Thymus (tissue), 11 donors: ENCODE data around the gene ABCC12. TPM values are rescaled to one million over a fixed set of nuclear protein-coding genes. Genes with fewer than 3 reads are reported as not detected.
"Not testable (repeated sequence)": the region's sequence is repeated elsewhere in the genome, so short reads cannot be mapped to it uniquely, and the experiment has no call there.

Experiments used
- DNase-seq, 9 donors: peaks; one replicate each; pipeline ENCODE4 v3.0.0-alpha.2; 2013; ENCODE audit warnings: low spot score in 9 of 9, low read depth in 6 of 9, missing footprints in 1 of 9
- H3K27ac ChIP-seq, 2 donors: one replicate each; pipeline ENCODE4 v1.5.1; 2013; ENCODE audit warnings: control low read depth in 1 of 2, low read depth in 1 of 2, low read length in 1 of 2, mild to moderate bottlenecking in 1 of 2, moderate library complexity in 1 of 2
- H3K27me3 ChIP-seq, 2 donors: one replicate each; pipeline ENCODE4 v1.5.1; 2013; ENCODE audit warnings: low read length in 1 of 2; ENCODE audit not compliant: control insufficient read depth in 2 of 2, insufficient read depth in 1 of 2
- H3K36me3 ChIP-seq, 2 donors: one replicate each; pipeline ENCODE4 v1.5.1; 2013; ENCODE audit warnings: low read length in 1 of 2, mild to moderate bottlenecking in 1 of 2, moderate library complexity in 1 of 2; ENCODE audit not compliant: control insufficient read depth in 2 of 2, insufficient read depth in 2 of 2
- H3K4me1 ChIP-seq, 2 donors: one replicate each; pipeline ENCODE4 v1.5.1; 2013; ENCODE audit warnings: low read length in 2 of 2; ENCODE audit not compliant: control insufficient read depth in 2 of 2, insufficient read depth in 2 of 2
- H3K4me3 ChIP-seq, 2 donors: one replicate each; pipeline ENCODE4 v1.5.1; 2013; ENCODE audit warnings: low read length in 2 of 2, control low read depth in 1 of 2, mild to moderate bottlenecking in 1 of 2
- H3K9me3 ChIP-seq, 2 donors: one replicate each; pipeline ENCODE4 v1.5.1; 2013; ENCODE audit warnings: low read length in 1 of 2, mild to moderate bottlenecking in 1 of 2; ENCODE audit not compliant: control insufficient read depth in 2 of 2, insufficient read depth in 1 of 2
- WGBS: extraction: QIAGEN DNeasy Blood & Tissue Kit; methylation state at CpG from one replicate; pipeline ENCODE4 v1.1.7; 2013; 5-methylcytosine and 5-hydroxymethylcytosine counted together
- polyA plus RNA-seq: library from polyadenylated mRNA; stranded (reverse); fragments of 200-250 nt; gene quantifications from one replicate; pipeline ENCODE4 v1.2.3, GENCODE V29; 2013
- total RNA-seq: library from RNA; stranded (reverse); fragments of 120-200 nt; gene quantifications from one replicate; pipeline ENCODE4 v1.2.4, GENCODE V29; 2013
- donor health status: healthy.

The ABCC12 gene
- total and polyA plus RNA-seq, 2 donors: 0.02 to 0.05 TPM

DNA sequence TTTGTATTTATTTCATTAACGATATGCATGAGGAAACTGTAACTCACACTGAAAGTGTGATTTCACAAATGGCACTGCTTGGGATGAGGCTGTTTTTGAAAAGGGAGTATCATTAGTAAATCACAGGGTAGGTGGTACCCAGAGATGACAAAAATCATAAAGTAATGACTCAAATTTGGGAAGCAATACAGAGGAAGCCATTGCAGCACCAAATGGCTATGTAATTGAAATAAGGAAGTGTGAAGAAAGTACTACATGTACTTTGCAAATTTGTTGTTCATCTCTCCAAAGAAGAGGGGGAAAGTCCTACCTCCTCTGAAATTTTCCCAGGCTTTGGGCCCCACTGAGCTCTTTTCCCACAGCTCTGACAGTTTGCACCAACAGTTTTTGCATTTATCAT lies 12.3 kb upstream of the ABCC12 start:
- Histone ChIP-seq H3K9me3 (no peaks in the 10 kb centered on the region), H3K27me3 (no peaks in the 10 kb centered on the region), H3K36me3 (no peaks in the 10 kb centered on the region), H3K27ac (no peak overlapping the region), H3K4me3 (no peak overlapping the region), H3K4me1 (no peaks in the 10 kb centered on the region)
- no peak for DNase-seq
- WGBS: 88% methylated on average over 1 of the region's 1 CpG

DNA sequence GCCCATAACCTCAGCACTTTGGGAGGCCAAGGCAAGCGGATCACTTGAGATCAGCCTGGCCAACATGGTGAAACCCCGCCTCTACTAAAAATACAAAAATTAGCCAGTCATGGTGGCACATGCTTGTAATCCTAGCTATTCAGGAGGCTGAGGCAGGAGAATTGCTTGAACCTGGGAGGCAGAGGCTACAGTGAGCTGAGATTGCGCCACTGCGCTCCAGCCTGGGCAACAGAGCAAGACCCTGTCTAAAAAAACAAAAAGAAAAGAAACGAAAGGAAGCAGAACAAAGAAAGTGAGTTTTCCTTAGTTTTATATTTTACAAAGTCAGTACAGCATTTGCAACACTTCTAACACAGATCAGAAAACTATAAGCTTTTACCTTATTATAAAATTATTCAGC lies 10.8 kb upstream of the ABCC12 start:
- not testable (repeated sequence) for H3K27me3 ChIP-seq, H3K4me1 ChIP-seq, H3K36me3 ChIP-seq, H3K27ac ChIP-seq, H3K4me3 ChIP-seq, DNase-seq, H3K9me3 ChIP-seq
- WGBS: 98% methylated on average over 5 of the region's 5 CpGs

DNA sequence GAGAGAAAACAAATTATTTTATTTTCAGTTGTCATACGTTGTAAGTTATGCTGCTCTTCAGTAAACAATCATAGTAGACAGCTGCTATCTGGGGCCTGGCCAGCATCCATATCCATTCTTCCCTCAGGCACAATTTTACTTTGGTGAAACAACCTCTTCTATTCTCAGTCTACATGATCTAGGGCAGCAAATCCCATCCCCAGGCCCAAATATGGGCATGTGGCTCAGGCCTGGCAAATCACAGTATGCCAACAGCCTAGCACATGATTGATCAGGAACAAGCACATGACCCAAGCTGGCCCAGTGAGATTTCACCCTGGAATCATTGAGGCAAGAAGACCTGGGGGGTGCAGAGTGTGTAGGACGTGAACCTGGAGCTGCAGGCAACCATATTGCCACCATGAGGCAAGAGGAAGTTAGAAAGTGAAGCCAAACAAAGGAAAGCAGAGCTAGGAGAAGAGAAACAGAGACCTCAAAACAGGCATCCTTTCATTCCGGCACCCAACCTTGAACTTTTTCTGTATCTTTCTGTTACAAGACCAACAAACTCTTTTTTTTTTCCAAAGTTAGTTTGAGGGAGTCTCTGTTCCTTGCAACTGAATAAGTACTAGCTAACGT lies 10.3 kb upstream of the ABCC12 start:
- Histone ChIP-seq H3K4me1 (no peaks in the 10 kb centered on the region), H3K9me3 (no peaks in the 10 kb centered on the region), H3K27me3 (no peaks in the 10 kb centered on the region), H3K27ac (no peak overlapping the region), H3K4me3 (no peak overlapping the region), H3K36me3 (no peaks in the 10 kb centered on the region)
- no peak for DNase-seq
- 96% methylated on average over 4 of the region's 4 CpGs for WGBS

DNA sequence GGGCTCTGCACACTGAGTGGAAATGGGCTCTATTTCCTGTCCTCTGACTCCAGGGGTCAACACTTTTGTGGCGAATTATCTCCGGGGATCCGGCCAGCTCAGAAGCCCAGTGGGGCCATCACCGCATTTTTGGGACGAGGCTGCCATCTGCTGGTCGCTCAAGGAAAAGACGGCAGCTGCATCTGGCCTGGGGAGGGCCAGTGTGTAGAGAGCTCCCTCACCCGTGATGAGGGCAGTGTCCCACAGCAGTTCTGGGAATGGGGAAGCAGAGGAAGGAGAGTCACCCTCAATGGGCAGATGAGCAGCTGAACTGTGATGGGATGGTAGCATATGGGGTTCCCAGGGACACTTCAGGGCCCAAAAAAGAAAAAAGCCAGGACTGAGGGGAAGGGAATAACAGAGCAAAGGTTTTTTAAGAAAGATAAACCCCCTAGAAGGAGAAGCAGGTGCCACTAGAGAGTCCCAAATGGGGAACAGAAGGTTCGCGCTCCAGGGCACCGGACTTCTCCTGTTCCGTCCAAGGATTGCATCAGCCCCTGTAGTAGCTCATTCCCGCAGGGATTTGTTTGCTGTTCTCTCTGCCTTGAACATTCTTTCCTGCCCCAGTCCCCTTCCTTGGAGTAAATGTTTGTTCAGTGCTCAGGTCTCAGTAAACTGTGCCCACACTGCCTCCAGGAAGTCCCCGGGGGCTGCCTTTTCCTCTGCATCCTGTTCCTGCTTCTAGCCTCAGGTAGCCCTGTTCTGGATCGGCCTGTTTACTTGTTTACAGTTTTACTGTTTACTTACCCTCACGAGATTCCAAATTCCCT lies 9.3 kb upstream of the ABCC12 start:
- H3K4me3 ChIP-seq: no peak overlapping the region
- H3K27me3 ChIP-seq: no peaks in the 10 kb centered on the region
- 31% methylated on average over 16 of the region's 16 CpGs for WGBS
- no peaks in the 10 kb centered on the region for H3K4me1 ChIP-seq
- peak; percentile 5 to 54 (median 24) for DNase-seq
- H3K27ac ChIP-seq: no peak overlapping the region
- H3K36me3 ChIP-seq: no peaks in the 10 kb centered on the region
- no peaks in the 10 kb centered on the region for H3K9me3 ChIP-seq

DNA sequence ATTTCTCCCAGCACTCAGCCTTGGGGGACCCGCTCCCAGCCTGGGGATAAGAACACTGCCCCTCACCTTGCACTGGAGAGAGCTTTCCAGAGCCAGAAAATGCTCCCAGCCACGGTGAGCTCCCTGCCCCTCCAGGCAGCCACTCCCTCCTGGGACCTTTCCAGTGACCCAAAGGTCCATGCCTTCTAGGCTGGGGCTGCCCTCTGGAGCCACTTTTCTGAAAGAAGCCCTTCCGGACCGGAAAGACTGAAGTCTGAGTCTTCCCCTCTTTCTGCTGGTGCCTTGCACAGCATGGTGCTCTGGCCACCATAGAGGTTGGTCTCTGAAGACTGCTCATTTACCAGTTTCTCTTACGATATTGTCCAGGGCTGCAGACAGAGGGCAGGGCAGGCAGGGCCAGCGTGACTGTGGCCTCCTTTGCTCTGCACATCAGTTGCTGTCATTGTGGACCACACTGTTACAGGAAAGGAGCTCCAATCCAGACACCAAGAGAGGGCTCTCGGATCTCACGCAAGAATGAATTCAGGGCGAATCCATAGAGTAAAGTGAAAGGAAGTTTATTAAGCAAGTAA lies 7.1 kb upstream of the ABCC12 start:
- no peak overlapping the region for H3K27ac ChIP-seq
- no peaks in the 10 kb centered on the region for H3K27me3 ChIP-seq
- WGBS: 86% methylated on average over 9 of the region's 9 CpGs
- no peaks in the 10 kb centered on the region for H3K9me3 ChIP-seq
- H3K4me3 ChIP-seq: no peak overlapping the region
- H3K4me1 ChIP-seq: no peaks in the 10 kb centered on the region
- no peak for DNase-seq
- no peaks in the 10 kb centered on the region for H3K36me3 ChIP-seq

DNA sequence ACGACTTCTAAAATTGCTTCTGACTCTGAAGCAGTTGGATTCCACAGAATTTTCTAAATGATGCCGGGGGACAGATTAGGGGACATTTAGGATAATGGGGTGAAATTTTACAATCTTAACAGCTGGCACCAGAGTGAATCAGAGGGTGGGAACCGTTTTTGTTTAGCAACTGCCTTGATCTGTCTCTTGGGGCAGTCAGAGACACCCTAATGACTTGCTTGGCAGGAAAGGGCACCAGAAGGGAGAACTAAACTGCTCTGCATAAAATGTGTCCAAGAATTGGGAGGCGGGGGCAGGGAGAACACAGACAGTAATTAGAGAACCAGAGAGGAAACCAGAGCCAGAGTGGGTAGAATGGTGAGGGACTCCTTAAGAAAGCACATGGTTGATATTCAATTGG lies 6.1 kb upstream of the ABCC12 start:
- DNase-seq: no peak
- Histone ChIP-seq H3K27me3 (no peaks in the 10 kb centered on the region), H3K36me3 (no peaks in the 10 kb centered on the region), H3K4me3 (no peak overlapping the region), H3K4me1 (no peaks in the 10 kb centered on the region), H3K27ac (no peak overlapping the region), H3K9me3 (no peaks in the 10 kb centered on the region)
- WGBS: 87% methylated on average over 4 of the region's 4 CpGs

DNA sequence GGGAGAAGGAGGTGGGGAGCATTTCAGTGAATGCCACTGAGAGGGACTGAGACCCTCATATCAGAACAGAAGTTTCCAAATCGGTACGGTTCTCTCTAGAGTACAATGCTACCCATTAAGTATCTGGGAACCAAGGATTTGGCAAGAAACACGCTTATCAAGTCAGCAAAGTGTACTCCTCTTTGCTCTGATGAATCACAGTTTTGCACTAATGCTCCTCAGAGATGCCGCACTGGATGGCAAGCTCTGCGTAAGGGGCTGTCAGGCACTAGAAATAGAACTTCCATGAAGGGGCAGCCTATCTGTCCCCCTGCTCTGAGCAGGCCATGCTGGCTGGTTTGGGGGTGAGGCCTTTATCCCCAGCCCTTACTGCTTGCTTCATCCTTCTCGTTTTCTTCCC lies 4.8 kb upstream of the ABCC12 start:
- peaks cover 0 to 3% of the 10 kb centered on the region in 2 donors for H3K4me1 ChIP-seq
- DNase-seq: no peak
- WGBS: 96% methylated on average over 6 of the region's 6 CpGs
- no peaks in the 10 kb centered on the region for H3K36me3 ChIP-seq
- no peak overlapping the region for H3K27ac ChIP-seq
- H3K4me3 ChIP-seq: no peak overlapping the region
- peaks cover 0 to 2% of the 10 kb centered on the region in 2 donors for H3K27me3 ChIP-seq
- no peaks in the 10 kb centered on the region for H3K9me3 ChIP-seq

DNA sequence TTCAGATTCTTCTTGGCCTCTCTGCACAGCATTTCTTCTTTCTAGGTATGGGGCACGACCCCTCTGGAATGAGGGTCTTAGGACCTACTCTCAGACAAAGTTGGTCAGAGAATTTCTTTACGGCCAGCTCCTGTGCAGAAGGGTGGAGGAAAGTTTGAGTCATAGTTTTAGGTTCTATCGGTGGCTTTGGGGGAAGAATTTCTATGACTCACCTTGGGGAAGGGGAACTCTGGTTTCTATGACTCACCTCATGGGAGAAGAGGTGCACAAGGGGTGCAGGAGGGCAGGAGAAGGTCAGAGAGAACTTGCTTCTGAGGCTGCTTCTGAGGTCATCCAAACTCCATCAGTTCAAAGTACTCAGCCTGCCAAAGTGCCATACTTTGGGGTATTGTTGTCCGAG lies 2.5 kb upstream of the ABCC12 start:
- whole genome bisulfite sequencing: 77% methylated on average over 4 of the region's 4 CpGs
- no peaks in the 10 kb centered on the region for H3K9me3 ChIP-seq
- no peaks in the 10 kb centered on the region for H3K36me3 ChIP-seq
- H3K27ac ChIP-seq: no peak overlapping the region
- no peak overlapping the region for H3K4me3 ChIP-seq
- H3K4me1 ChIP-seq: peaks cover 0 to 3% of the 10 kb centered on the region in 2 donors
- DNase-seq: no peak
- H3K27me3 ChIP-seq: peaks cover 0 to 2% of the 10 kb centered on the region in 2 donors

DNA sequence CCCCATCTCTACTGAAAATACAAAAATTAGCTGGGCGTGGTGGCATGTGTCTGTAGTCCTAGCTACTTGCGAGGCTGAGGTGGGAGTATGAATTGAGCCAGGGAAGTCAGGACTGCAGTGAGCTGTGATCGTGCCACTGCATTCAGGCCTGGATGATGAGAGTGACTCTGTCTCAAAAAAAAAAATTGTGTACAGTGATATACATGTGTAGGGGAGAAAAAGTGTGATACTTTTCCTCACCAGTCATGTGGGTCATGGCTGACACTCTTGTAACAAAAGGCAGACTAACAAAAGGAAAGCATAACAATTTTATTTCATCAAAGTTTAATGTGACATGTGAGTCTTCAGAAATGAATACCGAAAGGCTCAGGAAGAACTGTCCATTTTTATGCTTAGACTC lies 2.0 kb upstream of the ABCC12 start:
- 93% methylated on average over 4 of the region's 4 CpGs for WGBS
- no peak for DNase-seq

More for the DNA sequence above, 2.0 kb upstream of the ABCC12 start:
- no peaks in the 10 kb centered on the region for H3K36me3 ChIP-seq
- no peak overlapping the region for H3K27ac ChIP-seq
- peaks cover 0 to 2% of the 10 kb centered on the region in 2 donors for H3K27me3 ChIP-seq
- no peaks in the 10 kb centered on the region for H3K9me3 ChIP-seq
- no peak overlapping the region for H3K4me3 ChIP-seq
- peaks cover 0 to 3% of the 10 kb centered on the region in 2 donors for H3K4me1 ChIP-seq
